COLO829 (cell line): ENCODE data around the gene GPR135.
"Not testable (repeated sequence)": the region's sequence is repeated elsewhere in the genome, so short reads cannot be mapped to it uniquely, and the experiment has no call there.

Source experiments
- DNase-seq: peaks from one replicate; pipeline ENCODE4 v3.0.0; 2012; ENCODE audit warnings: low spot score

The GPR135 gene

DNA sequence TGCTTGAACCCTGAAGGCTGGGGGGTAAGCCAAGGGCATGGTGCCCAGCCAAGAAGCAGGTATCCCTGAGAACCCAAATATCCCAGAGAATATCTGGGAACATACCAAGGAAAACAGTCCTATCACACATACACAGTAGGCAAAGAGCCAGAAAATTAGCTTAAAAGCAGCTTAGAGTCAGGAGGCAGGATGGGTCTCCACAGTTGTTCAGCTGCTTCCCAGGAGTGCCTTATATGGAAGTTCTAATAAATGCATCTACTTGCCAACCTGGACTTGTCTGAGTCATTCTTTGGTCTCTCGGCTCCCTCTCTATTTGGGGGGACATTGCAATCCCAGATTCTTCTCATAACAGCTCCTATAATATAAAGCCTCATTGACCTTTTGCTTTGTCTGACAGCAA, 9.0 kb upstream of the GPR135 start:
- no peak for DNase-seq

DNA sequence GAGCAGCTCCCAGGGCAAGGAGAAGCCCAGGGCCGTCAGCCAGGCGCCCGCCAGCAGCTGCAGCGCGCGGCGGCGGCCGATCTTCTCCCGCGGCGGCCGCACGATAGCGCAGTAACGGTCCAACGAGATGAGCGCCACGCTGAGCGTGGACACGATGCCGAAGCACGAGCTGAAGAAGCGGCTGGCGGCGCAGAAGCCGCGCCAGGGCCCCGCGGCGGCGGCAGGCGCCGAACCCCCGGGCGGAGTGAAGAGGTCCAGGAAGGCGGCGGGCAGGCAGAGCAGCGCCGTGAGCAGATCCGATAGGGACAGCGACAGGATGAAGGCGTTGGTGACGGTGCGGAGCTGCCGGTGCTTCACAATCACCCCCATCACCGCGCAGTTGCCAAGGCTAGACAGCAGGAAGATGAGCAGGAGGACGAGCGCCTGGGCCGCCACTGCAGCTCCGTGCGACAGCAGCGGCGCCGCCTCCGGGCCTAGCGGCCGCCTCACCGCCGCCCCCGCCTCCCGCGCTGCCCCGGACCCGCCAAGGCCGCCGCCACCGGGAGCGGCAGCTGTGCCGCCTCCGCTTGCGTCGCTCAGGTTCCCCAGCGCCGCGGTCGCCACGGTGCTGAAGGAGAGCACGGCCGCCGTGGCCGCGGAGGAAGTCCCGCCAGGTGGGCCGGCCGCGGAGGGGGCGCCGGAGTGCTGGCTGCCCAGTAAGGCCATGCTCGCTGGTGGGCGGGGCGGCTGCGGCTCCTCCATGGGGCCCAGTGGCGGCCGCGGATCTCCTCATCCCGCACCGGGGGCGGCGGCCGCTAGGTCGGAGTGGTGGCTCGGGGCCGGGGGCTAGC, 479 bp downstream of the GPR135 start:
- no peak for DNase-seq

DNA sequence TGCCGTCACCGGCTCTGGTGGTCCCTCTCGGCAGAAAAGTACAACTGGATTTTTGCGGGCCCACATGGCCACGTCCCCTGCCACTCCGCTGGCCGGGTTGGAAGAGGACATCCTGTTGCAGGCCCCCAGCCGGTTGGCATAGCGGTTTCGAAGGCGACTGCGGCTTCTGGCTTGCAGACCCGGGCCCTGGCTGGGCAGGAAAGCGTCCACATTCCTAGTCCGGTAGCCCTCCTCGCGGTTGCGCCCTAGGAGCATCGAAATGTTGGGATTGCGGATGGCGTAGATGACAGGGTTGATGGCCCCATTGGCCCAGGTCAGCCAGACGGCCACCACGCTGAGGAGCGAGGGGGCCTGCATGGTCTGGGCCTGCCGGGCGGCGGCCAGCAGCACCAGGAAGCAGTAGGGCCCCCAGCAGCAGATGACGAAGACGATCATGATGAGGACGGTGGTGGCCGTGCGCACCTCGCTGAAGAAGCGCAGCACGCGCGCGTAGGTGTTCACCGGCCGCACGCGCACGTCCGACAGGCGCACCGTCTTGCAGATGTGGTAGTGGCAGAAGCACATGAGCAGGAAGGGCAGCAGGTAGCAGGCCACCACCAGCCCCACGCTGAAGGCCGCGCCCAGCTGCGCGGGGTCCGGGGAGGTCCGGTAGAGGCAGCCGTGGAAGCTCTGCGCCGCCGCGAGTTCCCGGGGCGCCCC, 1.2 kb downstream of the GPR135 start:
- DNase-seq = no peak

DNA sequence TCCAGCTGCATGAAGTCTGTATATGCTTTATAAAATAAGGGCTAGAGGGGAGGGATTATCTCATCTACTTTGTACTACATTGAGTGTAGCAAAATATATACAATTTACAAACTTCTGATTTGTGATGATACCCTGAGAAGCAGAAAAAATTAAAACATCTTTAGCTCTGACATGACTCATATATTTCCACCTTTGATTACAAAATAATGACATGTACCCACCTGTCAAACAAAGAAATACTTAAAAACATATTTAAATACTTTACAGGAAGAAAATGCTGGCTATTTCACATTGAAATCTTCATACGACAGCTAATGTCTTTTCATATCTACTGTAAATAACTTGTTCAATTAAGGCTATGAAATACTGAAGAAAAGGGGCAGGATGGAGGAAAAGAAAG, 3.3 kb downstream of the GPR135 start:
- no peak for DNase-seq

DNA sequence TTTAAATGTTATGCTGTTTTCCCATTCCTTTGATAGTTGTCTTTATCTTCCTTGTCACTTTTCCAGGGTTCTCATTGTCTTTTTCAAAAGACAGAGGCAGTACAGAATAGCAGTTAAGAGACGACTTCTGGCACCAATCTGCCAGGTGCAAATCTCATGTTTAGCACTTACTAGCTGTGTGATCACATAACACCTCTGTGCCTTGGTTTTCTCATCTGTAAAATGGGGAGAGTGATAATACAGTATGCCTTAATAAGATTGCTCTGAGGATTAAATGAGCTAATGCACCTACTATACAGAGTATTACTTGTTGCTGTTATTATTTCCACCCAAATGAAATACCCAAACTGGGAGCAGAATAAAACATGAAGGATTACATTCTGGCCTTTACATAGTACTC, 4.8 kb downstream of the GPR135 start:
- DNase-seq = no peak

DNA sequence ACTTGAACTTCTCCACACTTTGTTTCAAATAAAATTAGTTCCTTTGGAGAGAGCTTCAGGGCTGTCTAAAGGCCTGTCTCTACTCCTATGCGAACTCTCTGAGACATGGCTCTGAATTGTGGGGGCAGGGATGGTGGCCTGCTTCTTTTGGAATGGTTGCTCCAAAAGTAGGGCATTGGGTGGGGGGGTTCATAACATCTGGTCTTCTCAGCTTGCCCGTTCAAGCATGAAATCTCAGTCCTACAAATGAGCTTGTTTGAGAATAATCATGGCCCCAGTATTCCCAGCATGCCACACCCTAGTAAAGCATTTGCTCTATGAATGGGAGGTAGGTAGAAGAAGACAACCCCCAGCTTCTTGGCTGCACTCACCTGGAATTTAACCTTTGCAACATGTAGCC, 6.7 kb downstream of the GPR135 start:
- DNase-seq = no peak

DNA sequence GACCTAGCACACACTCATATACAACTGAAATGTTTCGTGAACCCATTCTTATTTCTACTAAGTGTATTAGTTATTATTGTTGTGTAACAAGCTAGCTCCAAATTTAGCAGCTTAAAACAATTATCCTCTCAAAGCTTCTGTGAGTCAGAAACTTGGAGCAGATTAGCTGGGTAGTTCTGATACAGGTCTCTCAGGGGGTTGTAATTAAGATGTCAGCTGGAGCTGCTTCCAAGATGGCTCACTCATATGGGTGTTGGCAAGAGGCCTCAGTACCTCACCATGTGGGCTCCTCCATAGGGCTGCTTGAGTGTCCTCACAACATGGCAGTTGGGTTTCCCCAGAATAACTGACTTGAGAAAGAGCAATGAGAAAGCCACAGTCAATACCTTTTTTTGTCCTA, 9.8 kb downstream of the GPR135 start:
- DNase-seq = no peak

DNA sequence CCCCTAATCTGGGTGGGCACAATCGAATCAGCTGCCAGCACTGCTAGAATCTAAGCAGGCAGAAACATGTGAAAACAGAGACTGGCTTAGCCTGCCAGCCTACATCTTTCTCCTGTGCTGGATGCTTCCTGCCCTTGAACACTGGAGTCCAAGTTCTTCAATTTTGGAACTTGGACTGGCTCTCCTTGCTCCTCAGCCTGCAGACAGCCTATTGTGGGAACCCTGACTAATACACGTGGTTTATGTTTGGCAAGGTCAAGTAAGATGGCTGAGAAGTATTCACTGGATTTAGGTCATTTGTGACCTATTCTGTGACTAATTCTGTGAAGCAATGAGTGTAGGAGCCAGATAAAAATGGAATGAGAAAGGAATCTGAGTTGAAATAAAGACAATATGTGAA, 11.0 kb downstream of the GPR135 start:
- DNase-seq = peak; percentile 8

DNA sequence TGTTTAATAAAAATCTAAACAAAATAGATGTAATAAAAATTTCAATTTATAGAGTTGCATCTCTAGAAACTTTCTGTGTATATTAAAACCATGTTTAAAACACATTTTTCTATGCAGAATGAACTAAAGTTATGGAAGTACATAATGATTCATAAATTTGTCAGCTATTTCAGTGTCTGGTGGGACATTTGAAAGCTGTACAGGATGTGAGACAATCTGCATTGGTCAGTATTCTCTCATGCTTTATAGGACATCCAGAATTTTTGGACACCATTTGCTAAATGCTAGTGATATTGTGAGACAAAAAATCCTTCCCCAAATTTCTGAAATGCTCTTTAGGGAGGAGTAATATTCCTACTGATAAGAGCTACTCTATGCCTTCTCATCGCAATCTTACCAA, 13.3 kb downstream of the GPR135 start:
- DNase-seq = no peak

DNA sequence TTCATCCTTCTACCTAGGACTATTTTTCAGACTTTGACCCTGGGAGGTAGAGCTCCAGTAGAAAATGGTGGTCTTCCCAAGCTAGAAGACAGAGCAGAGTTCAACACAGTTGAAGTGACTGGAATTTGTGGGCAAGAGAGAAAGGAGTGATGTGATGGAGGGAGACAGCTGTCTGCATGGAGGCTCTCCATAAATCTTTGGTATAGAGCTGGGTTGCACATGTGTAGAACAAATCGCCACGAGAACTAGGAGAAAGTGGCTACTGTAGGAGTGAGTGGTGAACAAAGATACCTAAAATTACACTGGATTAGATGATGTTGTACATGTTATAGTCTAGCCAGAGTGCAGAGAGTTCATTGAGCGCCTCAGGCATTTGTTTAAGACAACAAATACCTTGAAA, 14.5 kb downstream of the GPR135 start:
- DNase-seq = no peak

DNA sequence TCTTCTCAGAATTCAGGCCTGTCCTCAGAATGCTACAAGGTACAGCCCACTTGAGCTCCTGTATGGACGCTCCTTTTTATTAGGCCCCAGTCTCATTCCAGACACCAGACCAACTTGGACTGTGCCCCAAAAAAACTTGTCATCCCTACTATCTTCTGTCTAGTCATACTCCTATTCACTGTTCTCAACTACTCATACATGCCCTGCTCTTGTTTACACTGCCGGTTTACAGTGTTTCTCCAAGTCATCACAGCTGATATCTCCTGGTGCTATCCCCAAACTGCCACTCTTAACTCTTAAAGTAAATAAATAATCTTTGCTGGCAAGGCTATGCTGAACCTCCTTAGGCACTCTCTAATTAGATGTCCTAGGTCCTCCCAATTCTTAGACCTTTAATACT, 16.5 kb downstream of the GPR135 start:
- not testable (repeated sequence) for DNase-seq

DNA sequence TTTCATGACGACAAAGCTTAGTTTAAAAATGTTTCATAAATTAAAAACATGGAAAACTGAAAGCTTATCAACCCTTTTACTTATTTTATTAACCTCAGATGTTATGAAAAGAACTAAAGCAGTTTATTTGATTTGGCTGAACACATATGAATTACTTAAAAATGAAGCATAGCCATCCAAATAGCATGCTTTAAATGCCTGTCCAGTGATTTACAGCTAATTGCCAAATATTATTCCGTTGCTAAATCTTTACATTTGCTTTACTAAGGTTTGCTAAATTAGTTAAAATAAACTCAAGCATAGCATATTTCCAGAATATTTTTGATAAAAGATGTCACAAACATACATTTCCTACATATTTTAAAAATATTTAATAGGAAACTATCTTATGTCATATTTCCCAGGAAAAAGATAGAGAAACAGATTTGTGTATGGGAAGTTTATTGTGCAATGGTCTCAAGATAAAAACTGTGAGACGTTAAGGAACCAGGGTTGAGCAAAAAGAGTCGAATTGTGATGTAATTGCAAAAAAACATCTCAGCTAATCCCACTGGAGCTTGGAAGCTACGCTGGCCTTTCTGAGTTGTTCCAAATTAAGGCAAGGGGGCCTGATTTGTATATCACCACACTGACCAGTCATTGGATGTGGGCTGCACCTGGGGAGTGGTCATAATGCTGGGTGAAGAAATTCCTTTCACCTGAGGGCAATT, 25.8 kb downstream of the GPR135 start:
- no peak for DNase-seq

DNA sequence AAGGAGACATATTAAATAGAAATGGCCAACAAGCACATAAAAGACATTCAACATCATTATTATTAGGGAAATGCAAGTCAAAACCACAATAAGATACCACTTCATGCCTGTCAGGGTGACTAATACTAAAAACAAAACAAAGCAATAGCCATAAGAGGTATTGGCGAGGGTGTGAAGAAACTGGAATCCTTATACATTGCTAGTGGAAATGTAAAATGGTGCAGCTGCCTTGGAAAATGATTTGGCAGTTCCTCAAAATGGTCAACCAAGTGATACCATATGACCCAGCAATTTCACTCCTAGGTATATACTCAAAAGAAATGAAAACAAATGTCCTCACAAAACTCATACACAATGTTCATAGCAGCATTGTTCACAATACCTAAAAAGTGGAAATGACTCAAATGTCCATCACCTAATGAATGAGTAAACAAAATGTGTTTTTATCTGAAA, 27.0 kb downstream of the GPR135 start:
- DNase-seq = no peak

DNA sequence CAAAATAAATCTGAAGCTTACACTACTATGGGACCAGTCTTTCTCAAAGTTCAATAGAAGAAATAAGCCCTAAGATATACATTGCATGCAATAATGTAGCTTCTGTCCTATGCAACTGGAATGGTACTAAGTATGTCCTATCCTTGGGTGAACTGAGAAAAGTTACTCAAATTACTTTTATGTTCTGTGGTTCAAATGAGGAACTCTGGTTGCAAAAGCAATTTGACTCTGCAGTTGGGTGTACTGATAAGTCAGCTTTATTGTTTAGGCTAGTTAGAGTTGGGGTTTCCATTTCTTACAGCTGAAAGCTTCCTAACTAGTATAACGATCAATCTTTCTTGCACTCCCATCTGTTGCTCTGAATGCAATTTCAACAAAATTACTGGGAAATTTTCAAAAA, 29.2 kb downstream of the GPR135 start:
- no peak for DNase-seq

DNA sequence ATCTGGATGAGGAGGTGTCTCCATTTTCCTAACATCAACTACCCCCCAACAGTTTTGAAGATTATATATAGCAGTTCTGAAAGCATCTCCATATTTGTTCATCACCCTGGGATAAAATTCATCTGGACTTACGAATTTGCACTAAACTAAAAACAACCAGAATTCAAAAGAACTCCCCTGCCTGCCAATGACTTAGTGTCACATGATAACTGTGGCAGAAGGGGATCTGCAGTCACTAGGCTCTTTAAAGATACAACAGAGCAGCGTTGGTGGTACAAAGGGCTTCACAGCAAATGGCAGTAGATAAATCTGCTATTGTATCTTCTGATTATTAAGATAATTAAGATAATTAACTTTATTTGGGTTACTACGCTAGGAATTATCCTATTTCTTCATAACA, 30.1 kb downstream of the GPR135 start:
- DNase-seq = no peak

DNA sequence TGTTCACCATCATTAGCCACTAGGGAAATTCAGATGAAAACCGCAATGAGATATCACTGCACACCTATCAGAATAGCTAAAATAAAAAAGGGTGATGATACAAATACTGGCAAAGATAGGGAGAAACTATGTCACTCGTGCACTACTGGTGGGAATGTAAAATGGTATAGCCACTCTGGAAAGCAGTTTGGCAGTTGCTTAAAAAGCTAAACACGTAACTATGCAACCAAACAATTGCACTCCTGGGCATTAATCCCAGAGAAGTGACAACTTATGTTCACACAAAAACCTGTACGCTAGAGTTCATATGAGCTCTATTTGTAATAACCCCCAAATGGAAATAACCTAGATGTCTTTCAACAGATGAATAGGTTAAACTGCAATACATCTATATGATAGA, 35.4 kb downstream of the GPR135 start:
- DNase-seq = no peak

DNA sequence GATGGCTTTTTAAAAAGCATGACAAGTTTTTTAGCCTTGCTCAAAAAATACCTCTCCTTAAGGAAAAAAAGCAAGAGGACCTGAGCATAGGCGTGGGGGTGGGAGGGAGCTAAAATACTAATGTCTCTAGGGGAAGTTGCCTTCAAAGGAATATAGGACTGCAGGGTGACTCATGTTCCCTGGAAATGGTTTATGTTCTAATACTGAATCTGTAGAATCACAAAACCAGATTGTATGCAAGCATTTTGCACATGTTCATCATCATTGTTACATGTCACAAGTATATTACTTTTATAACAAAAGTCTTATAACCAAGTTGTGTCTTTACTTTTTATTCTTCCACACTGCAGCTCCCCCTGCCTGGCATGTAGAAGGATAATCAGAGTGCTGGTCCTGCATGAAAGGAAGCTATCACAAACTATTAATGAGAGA, 36.6 kb downstream of the GPR135 start:
- DNase-seq = peak; percentile 60

DNA sequence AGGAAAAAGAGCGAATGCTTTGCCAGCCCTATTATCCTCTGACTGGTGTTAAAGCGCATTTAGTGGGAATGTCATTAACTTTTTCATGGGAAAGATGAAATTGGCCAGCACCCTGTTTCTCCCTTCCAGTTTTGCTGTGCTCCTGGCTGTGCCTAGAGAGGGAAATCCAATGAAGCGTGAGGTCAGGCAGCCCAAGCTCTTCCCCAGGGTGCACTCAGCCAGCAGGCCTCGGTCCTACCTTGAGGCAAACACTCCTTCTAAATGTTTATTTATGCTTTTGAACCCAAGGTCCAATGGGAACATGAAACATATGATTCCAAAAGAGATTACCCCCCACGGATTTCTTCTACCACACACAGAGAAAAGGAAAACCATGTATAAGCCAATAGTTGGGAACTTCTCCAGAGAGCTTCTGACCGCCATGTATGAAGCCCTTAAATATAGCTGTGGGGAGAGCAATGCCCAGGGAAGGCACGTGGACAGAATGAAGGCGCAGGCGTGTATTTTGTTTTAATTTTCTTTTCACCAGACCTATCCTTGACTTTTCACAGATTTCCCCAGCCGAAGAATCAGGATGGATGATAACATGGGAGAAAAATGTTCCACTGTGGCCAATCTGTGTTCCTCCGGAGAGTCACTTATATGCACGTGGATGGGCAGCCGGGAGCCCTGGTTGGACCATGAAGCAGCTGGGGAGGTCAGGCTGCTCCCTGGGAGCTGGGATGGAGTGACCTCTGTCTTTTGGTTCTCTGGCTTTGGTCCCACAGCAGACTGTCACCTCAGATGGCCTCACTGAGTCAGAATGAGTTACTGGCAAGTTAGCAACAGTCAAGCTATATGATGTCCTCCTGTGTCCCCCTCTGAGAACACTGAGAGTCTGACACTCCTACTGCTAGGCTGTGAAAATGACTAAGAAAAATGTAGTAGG, 37.3 kb downstream of the GPR135 start:
- DNase-seq = no peak

DNA sequence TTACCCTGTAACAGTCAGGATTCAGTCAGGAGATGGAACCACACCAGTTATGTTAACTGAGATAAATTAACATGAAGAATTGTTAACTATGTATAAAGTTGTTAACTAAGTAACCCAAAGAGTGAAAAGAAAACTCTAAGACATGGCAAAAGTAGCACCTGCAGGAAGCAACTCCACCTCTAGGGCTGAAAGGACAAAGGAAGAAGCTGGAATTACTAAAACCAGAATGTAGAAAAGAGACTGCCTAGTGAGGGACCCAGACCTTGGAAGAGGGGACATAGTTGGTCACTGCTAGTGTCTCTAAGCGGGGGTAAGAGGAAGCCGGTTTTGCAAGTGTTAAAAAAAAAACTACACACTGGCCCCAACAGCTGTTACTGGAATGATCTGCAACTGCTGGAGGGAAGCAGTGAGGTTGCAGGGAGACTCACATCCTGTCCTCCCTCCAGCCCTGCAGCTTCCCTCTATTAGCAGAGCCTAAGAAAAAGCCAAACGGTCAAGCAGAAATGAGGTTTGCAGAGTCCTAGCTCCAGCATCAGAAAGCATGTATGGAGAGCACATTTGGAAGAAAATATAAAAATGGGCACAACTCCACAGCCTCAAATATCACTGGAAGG, 39.8 kb downstream of the GPR135 start:
- DNase-seq = no peak

DNA sequence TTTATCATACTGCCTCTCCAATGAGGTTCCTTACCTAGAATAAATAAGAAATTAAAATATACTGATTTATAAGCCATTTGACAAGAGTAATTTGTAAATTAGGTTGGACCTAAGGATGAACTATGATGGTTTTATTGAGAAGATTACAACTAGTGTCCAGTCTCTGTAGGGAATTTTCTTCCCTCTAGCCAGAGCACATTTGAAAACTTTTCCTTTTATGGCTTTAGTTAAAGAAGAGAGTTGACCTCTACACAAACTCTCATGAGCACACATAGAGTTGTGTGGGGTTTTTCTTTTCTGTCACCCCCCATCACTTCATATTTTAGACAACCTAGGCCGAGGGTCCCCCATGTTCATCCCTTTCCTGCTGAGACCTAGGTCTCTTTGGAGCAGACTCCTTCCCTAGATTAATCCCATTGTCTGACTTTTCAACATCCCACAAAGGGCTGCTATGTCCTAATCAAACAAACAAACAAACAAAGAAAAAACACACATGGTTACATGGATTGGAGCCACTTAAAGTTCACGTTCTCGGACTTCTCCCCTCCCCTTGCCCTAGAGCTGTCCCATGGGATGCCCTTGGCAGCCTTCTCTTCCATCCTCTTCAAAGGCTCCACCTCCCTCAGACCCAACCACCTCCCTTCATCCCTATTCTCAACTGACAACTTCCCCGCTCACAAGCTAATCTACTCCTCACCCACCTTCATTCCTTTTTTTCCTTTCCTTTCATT, 40.7 kb downstream of the GPR135 start:
- peak; percentile 22 for DNase-seq
